Stimulated activated CD4-positive, alpha-beta T cell treated with anti-CD3 and anti-CD28 coated beads, TNF-alpha, amount 100 ng/mL, for 24 hours (primary cell): ENCODE measurements around the gene PTPRN2.

ENCODE experiments used
- DNase-seq, 3 experiments: peaks; one replicate each; pipeline ENCODE4 v3.0.0-alpha.2; 2020; ENCODE audit warnings: low read depth in 3 of 3

Gene PTPRN2

GRCh38 chr7:158137516-158138328 is 449.9 kb downstream of the PTPRN2 start:
- DNase-seq, result no peak

GRCh38 chr7:158135931-158136330 is 451.7 kb downstream of the PTPRN2 start:
- no peak for DNase-seq

- no peak for DNase-seq
These were observed 452.8 kb downstream of the PTPRN2 start for GRCh38 chr7:158134824-158135223.

GRCh38 chr7:158133515-158134271 is 453.9 kb downstream of the PTPRN2 start:
- no peak for DNase-seq

GRCh38 chr7:158133057-158133456 is 454.6 kb downstream of the PTPRN2 start:
- no peak for DNase-seq

GRCh38 chr7:158130023-158130409 is 457.6 kb downstream of the PTPRN2 start:
- DNase-seq, result no peak

GRCh38 chr7:158129037-158130022 is 458.3 kb downstream of the PTPRN2 start:
- no peak for DNase-seq

- no peak for DNase-seq
These were observed 459.1 kb downstream of the PTPRN2 start for GRCh38 chr7:158128572-158128971.

GRCh38 chr7:158127241-158127640 is 460.4 kb downstream of the PTPRN2 start:
- no peak for DNase-seq

GRCh38 chr7:158126661-158127060 is 461.0 kb downstream of the PTPRN2 start:
- DNase-seq, result no peak

GRCh38 chr7:158125721-158126120 is 461.9 kb downstream of the PTPRN2 start:
- DNase-seq, result no peak

- no peak for DNase-seq
These were observed 462.5 kb downstream of the PTPRN2 start for GRCh38 chr7:158125091-158125490.

- no peak for DNase-seq
These were observed 462.9 kb downstream of the PTPRN2 start for GRCh38 chr7:158124671-158125079.

GRCh38 chr7:158123753-158124152 is 463.9 kb downstream of the PTPRN2 start:
- no peak for DNase-seq

- no peak for DNase-seq
These were observed 464.4 kb downstream of the PTPRN2 start for GRCh38 chr7:158123214-158123613.

GRCh38 chr7:158121441-158122045 is 466.1 kb downstream of the PTPRN2 start:
- DNase-seq, result no peak

- DNase-seq, result no peak
These were observed 466.9 kb downstream of the PTPRN2 start for GRCh38 chr7:158120716-158121115.

- DNase-seq, result no peak
These were observed 467.3 kb downstream of the PTPRN2 start for GRCh38 chr7:158120316-158120715.

- DNase-seq, result no peak
These were observed 470.0 kb downstream of the PTPRN2 start for GRCh38 chr7:158117341-158118222.

- no peak for DNase-seq
These were observed 471.4 kb downstream of the PTPRN2 start for GRCh38 chr7:158116235-158116634.
